OCI-LY7 (cell line): ENCODE results near the gene RUNX1. TPM values are rescaled to one million over a fixed set of nuclear protein-coding genes. Genes with fewer than 3 reads are reported as not detected.

Source experiments
- BruUV-seq: library from RNA; stranded (reverse); fragments of 400-500 nt; replicated peaks from 2 replicates; lab custom pipeline; 2021; lab: Mats Ljungman, UMichigan
- CTCF ChIA-PET: fragments of 300-600 bp; sonication (Branson Sonifier 250); formaldehyde crosslinking; loops from one replicate; lab custom pipeline; 2022; ENCODE audit warnings: antibody characterized with exemption; ENCODE audit not compliant: unreplicated experiment; lab: Charles Lee
- POLR2A ChIA-PET: fragments of 300-600 bp; sonication (Branson Sonifier 250); formaldehyde crosslinking; loops from one replicate; lab custom pipeline; 2022; ENCODE audit warnings: antibody characterized with exemption; lab: Charles Lee
- DNase-seq: peaks from one replicate; pipeline ENCODE4 v3.0.0-alpha.2; 2015; ENCODE audit warnings: low spot score
- H2AFZ ChIP-seq: fragments of 200-600 bp; sonication (generic), shearing (Covaris generic); 2 replicates; pipeline ENCODE4 v1.6.1; 2014; ENCODE audit warnings: mild to moderate bottlenecking, antibody characterized with exemption, low read length, moderate library complexity
- H3K27ac ChIP-seq: fragments of 200-600 bp; sonication (generic); 2 replicates; pipeline ENCODE4 v1.5.1; 2014; ENCODE audit warnings: mixed run types, low read depth, mild to moderate bottlenecking, moderate library complexity, low read length, inconsistent platforms; ENCODE audit not compliant: poor library complexity, severe bottlenecking
- H3K36me3 ChIP-seq: fragments of 200-600 bp; sonication (generic); 2 replicates; pipeline ENCODE4 v1.6.1; 2014; ENCODE audit warnings: mild to moderate bottlenecking, antibody characterized with exemption, low read length, moderate library complexity, mixed read lengths; ENCODE audit not compliant: insufficient read depth
- H3K4me1 ChIP-seq: fragments of 200-600 bp; sonication (generic); 2 replicates; pipeline ENCODE4 v1.5.1; 2014; ENCODE audit warnings: mild to moderate bottlenecking, low read length; ENCODE audit not compliant: insufficient read depth, poor library complexity, severe bottlenecking
- H3K4me2 ChIP-seq: fragments of 200-600 bp; sonication (generic); 2 replicates; pipeline ENCODE4 v1.6.1; 2014; ENCODE audit warnings: mild to moderate bottlenecking, low read length
- H3K4me3 ChIP-seq: fragments of 200-600 bp; sonication (generic); 2 replicates; pipeline ENCODE4 v1.5.1; 2014; ENCODE audit warnings: mild to moderate bottlenecking, low read depth, low read length; ENCODE audit not compliant: poor library complexity, severe bottlenecking
- H3K79me2 ChIP-seq: fragments of 200-600 bp; sonication (generic); 2 replicates; pipeline ENCODE4 v1.6.1; 2016; ENCODE audit warnings: low read depth, mild to moderate bottlenecking, low read length, moderate library complexity, mixed read lengths; ENCODE audit not compliant: insufficient read depth
- H3K9me2 ChIP-seq: fragments of 200-600 bp; sonication (generic); 2 replicates; pipeline ENCODE4 v1.6.1; 2016; ENCODE audit warnings: mild to moderate bottlenecking, low read length, mixed read lengths; ENCODE audit not compliant: insufficient read depth
- H3K9me3 ChIP-seq: fragments of 200-600 bp; sonication (generic); 2 replicates; pipeline ENCODE4 v1.6.1; 2014; ENCODE audit warnings: mild to moderate bottlenecking, mixed run types, low read length, mixed read lengths
- H4K20me1 ChIP-seq: fragments of 200-600 bp; sonication (generic); 2 replicates; pipeline ENCODE4 v1.6.1; 2014; ENCODE audit warnings: mild to moderate bottlenecking, antibody characterized with exemption, low read length, moderate library complexity, mixed read lengths; ENCODE audit not compliant: insufficient read depth
- CTCF ChIP-seq: fragments of 200-600 bp; sonication (generic); conservative IDR thresholded peaks from 2 replicates; pipeline ENCODE4 v1.5.1; 2014; ENCODE audit warnings: mild to moderate bottlenecking, antibody characterized with exemption, low read length, moderate library complexity, mixed read lengths
- EZH2phosphoT487 ChIP-seq: fragments of 200-600 bp; sonication (generic); IDR thresholded peaks from 2 replicates; pipeline ENCODE4 v1.6.1; 2018; ENCODE audit warnings: low read depth, borderline replicate concordance, mild to moderate bottlenecking, mixed run types, antibody characterized with exemption, low read length, moderate library complexity, mixed read lengths
- intact Hi-C: fragments of 100-400 bp; cut with micrococcal nuclease; formaldehyde crosslinking; loops from one replicate; pipeline ENCODE4 v1.10.0; 2022; ENCODE audit not compliant: unreplicated experiment
- total RNA-seq, 2 experiments: library from RNA; depleted of rRNA in 1 of 2; stranded (reverse); fragments of >200 nt in 1 of 2; shearing (Covaris generic) in 1 of 2; gene quantifications; 2 replicates each; pipeline ENCODE4 v1.2.3, GENCODE V29; 2014 to 2022

RUNX1 gene
- total RNA-seq, 2 experiments from 2014 or later, result 30.5 to 40.8 TPM

DNA sequence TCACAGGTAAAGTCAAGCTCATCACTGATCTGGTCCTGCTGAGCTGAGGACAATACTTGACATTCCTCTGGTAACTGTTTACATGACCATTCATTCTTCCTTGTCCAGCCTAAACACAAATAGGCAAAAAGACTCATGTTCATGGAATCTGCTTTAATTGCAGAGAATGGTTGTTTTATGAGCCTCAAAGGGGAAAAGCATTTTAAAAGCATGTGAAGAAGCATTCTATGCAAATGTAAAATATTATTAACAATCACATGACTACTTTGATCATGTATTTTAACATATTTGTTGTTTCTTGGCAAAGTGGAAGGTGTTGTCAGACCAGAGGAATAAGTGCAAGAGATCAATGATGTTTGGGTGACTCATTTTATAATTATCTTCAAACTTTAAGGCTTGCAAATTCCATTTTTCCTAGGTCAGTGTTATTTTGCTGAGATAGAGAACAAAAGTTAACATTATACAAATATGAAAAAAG, 133.7 kb downstream of the RUNX1 start:
- intact Hi-C loops, result no loop called here
- no TSS peak for BruUV-seq
- H4K20me1 ChIP-seq, result peaks cover 33% of the 10 kb centered on the region; the same call in 1 of the 2 replicates
- CTCF ChIA-PET, result interaction anchor here (0.5 kb wide), 1 partner anchor 62 kb away, joined by 3 read pairs; no protein-coding TSS in a partner anchor
- POLR2A ChIA-PET, result interaction anchor here (0.7 kb wide), 1 partner anchor 10 kb away, joined by 3 read pairs; no protein-coding TSS in a partner anchor
- H2AFZ ChIP-seq, result no peak overlapping the region
- no peaks in the 10 kb centered on the region for H3K9me2 ChIP-seq
- H3K4me1 ChIP-seq, result peaks cover 13% of the 10 kb centered on the region
- no peak overlapping the region for H3K27ac ChIP-seq
- no peak overlapping the region for H3K4me3 ChIP-seq
- DNase-seq, result no peak
- H3K79me2 ChIP-seq, result no peaks in the 10 kb centered on the region
- peaks cover 7% of the 10 kb centered on the region; the same call in 1 of the 2 replicates for H3K36me3 ChIP-seq
- H3K4me2 ChIP-seq, result no peak overlapping the region
- H3K9me3 ChIP-seq, result no peaks in the 10 kb centered on the region
- no peak for TF ChIP-seq EZH2phosphoT487
- no peak for TF ChIP-seq CTCF

- H3K4me1 ChIP-seq, result peaks cover 21% of the 10 kb centered on the region
- H3K27ac ChIP-seq, result no peak overlapping the region
- CTCF ChIA-PET, result no interaction called here
- peaks cover 34% of the 10 kb centered on the region; the same call in 1 of the 2 replicates for H4K20me1 ChIP-seq
- H3K4me2 ChIP-seq, result no peak overlapping the region
- H3K9me2 ChIP-seq, result no peaks in the 10 kb centered on the region
- POLR2A ChIA-PET, result interaction anchor here (0.6 to 0.9 kb wide), 2 partner anchors 134 to 150 kb away, joined by 3 to 10 read pairs; no protein-coding TSS in a partner anchor
- TF ChIP-seq EZH2phosphoT487 (no peak), CTCF (no peak)
- no peak for DNase-seq
- no peak overlapping the region for H3K4me3 ChIP-seq
- BruUV-seq, result no TSS peak
- no peaks in the 10 kb centered on the region for H3K79me2 ChIP-seq
- no peaks in the 10 kb centered on the region for H3K9me3 ChIP-seq
- H2AFZ ChIP-seq, result no peak overlapping the region
- H3K36me3 ChIP-seq, result peaks cover 7% of the 10 kb centered on the region; the same call in 1 of the 2 replicates
- intact Hi-C loops, result no loop called here
Observed at GRCh38 chr21:34914239-34914638, 134.9 kb downstream of the RUNX1 start.

- no peak for TF ChIP-seq CTCF
- TF ChIP-seq EZH2phosphoT487, result no peak
- ChIA-PET POLR2A (interaction anchor here (0.6 to 1.0 kb wide), 3 partner anchors 102 to 150 kb away, joined by 3 to 10 read pairs (median 3); no protein-coding TSS in a partner anchor), CTCF (no interaction called here)
- no peaks in the 10 kb centered on the region for H3K9me2 ChIP-seq
- intact Hi-C loops, result no loop called here
- H3K36me3 ChIP-seq, result peaks cover 7% of the 10 kb centered on the region; the same call in 1 of the 2 replicates
- H2AFZ ChIP-seq, result no peak overlapping the region
- no peak overlapping the region for H3K4me3 ChIP-seq
- H3K79me2 ChIP-seq, result no peaks in the 10 kb centered on the region
- H3K27ac ChIP-seq, result no peak overlapping the region
- no peaks in the 10 kb centered on the region for H3K9me3 ChIP-seq
- peaks cover 34% of the 10 kb centered on the region; the same call in 1 of the 2 replicates for H4K20me1 ChIP-seq
- DNase-seq, result no peak
- no peak overlapping the region for H3K4me2 ChIP-seq
- peaks cover 21% of the 10 kb centered on the region for H3K4me1 ChIP-seq
- BruUV-seq, result no TSS peak
Observed at GRCh38 chr21:34913811-34914210, 135.3 kb downstream of the RUNX1 start.
